ENCODE data around the gene TMPRSS9. TPM values are rescaled to one million over a fixed set of nuclear protein-coding genes. Genes with fewer than 3 reads are reported as not detected.
A peak's percentile ranks its signal among the peaks of the same experiment; 100 is the strongest.

Gene TMPRSS9
- total and polyA plus RNA-seq, 8 donors = 1.1 TPM; not detected in 7

- DNase-seq = peak; percentile 65 to 78
- TF ChIP-seq POLR2A (IDR thresholded peaks at IDR 0.05) = no peak
- TF ChIP-seq EP300 (IDR thresholded peaks at IDR 0.05) = no peak
- TF ChIP-seq, protein P1, sequence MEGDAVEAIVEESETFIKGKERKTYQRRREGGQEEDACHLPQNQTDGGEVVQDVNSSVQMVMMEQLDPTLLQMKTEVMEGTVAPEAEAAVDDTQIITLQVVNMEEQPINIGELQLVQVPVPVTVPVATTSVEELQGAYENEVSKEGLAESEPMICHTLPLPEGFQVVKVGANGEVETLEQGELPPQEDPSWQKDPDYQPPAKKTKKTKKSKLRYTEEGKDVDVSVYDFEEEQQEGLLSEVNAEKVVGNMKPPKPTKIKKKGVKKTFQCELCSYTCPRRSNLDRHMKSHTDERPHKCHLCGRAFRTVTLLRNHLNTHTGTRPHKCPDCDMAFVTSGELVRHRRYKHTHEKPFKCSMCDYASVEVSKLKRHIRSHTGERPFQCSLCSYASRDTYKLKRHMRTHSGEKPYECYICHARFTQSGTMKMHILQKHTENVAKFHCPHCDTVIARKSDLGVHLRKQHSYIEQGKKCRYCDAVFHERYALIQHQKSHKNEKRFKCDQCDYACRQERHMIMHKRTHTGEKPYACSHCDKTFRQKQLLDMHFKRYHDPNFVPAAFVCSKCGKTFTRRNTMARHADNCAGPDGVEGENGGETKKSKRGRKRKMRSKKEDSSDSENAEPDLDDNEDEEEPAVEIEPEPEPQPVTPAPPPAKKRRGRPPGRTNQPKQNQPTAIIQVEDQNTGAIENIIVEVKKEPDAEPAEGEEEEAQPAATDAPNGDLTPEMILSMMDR (IDR thresholded peaks at IDR 0.05) = peak in 1 of 7 experiments; percentile 4
- TF ChIP-seq POLR2AphosphoS5 (IDR thresholded peaks at IDR 0.05) = no peak
These were observed 115.1 kb downstream of the TMPRSS9 start for GRCh38 chr19:2475018-2475701.

More at GRCh38 chr19:2475018-2475701, 115.1 kb downstream of the TMPRSS9 start:
- Histone ChIP-seq H3K27ac (peak overlapping the region; percentile 91 to 95 (median 93)), H3K27me3 (no peaks in the 10 kb centered on the region), H3K4me3 (peak overlapping the region; percentile 75 to 99 (median 92)), H3K9me3 (no peaks in the 10 kb centered on the region), H3K4me1 (peaks cover 15 to 44% (median 43%) of the 10 kb centered on the region in 4 donors), H3K36me3 (peaks cover 0 to 15% (median 9%) of the 10 kb centered on the region in 4 donors)
- 0 to 1% (median 0%) methylated on average over 26 to 45 of the region's 45 CpGs for WGBS, 5 donors
- intact Hi-C loops (cut with DNase I; ENCODE audit: low total_unique reads) = loop anchor here (10.0 kb wide), 2 partner anchors 70 to 110 kb away; no protein-coding TSS in a partner anchor

Other genes starting within 250 kb of the TMPRSS9 start
- gene AP3D1, start 208.7 kb upstream of the TMPRSS9 start, total RNA-seq = 100 to 1,000 TPM in 4 of 5 donors, 10 to 100 TPM in 1; 49.0 to 340 (median 134) TPM
- 10 to 100 TPM; 53.8 to 59.6 (median 59.4) TPM for gene AP3D1, start 208.7 kb upstream of the TMPRSS9 start, polyA plus RNA-seq
- gene DOT1L, start 196.3 kb upstream of the TMPRSS9 start, total RNA-seq = 10 to 100 TPM; 10.5 to 71.8 (median 28.1) TPM
- gene DOT1L, start 196.3 kb upstream of the TMPRSS9 start, polyA plus RNA-seq = 1 to 10 TPM; 3.8 to 6.4 (median 5.0) TPM
- 100 to 1,000 TPM in 2 of 5 donors, 10 to 100 TPM in 3; 22.2 to 459 (median 96.9) TPM for gene PLEKHJ1, start 123.9 kb upstream of the TMPRSS9 start, total RNA-seq
- gene PLEKHJ1, start 123.9 kb upstream of the TMPRSS9 start, polyA plus RNA-seq = 100 to 1,000 TPM; 113 to 173 (median 132) TPM
- gene SF3A2, start 123.4 kb upstream of the TMPRSS9 start, total RNA-seq = 100 to 1,000 TPM in 1 of 5 donors, 10 to 100 TPM in 4; 25.8 to 214 (median 33.9) TPM
- gene SF3A2, start 123.4 kb upstream of the TMPRSS9 start, polyA plus RNA-seq = 10 to 100 TPM; 33.3 to 42.4 (median 40.2) TPM
- 1 to 10 TPM in 2 of 5 donors, under 1 TPM in 1, not detected in 2; 0.45 to 2.0 (median 1.1) TPM for gene AMH, start 110.9 kb upstream of the TMPRSS9 start, total RNA-seq
- gene AMH, start 110.9 kb upstream of the TMPRSS9 start, polyA plus RNA-seq = 1 to 10 TPM in 1 of 3 donors, under 1 TPM in 2; 0.50 to 1.5 (median 0.61) TPM
- under 1 TPM in 1 of 5 donors, not detected in 4; 0.58 TPM for gene JSRP1, start 103.8 kb upstream of the TMPRSS9 start, total RNA-seq
- gene JSRP1, start 103.8 kb upstream of the TMPRSS9 start, polyA plus RNA-seq = under 1 TPM in 2 of 3 donors, not detected in 1; 0.68 to 0.75 TPM
- gene PEAK3, start 78.1 kb upstream of the TMPRSS9 start, total RNA-seq = 1 to 10 TPM in 1 of 5 donors, under 1 TPM in 1, not detected in 3; 0.87 to 1.4 TPM
- gene PEAK3, start 78.1 kb upstream of the TMPRSS9 start, polyA plus RNA-seq = under 1 TPM in 2 of 3 donors, not detected in 1; 0.15 to 0.31 TPM
- gene LINGO3, start 52.1 kb upstream of the TMPRSS9 start, total RNA-seq = not detected
- gene LINGO3, start 52.1 kb upstream of the TMPRSS9 start, polyA plus RNA-seq = not detected
- gene LSM7, start 31.7 kb upstream of the TMPRSS9 start, total RNA-seq = 10 to 100 TPM in 4 of 5 donors, 1 to 10 TPM in 1; 9.8 to 93.1 (median 17.4) TPM
- 100 to 1,000 TPM; 196 to 332 (median 214) TPM for gene LSM7, start 31.7 kb upstream of the TMPRSS9 start, polyA plus RNA-seq
- 100 to 1,000 TPM in 2 of 5 donors, 10 to 100 TPM in 3; 69.3 to 450 (median 97.4) TPM for gene SPPL2B, start 31.6 kb upstream of the TMPRSS9 start, total RNA-seq
- gene SPPL2B, start 31.6 kb upstream of the TMPRSS9 start, polyA plus RNA-seq = 10 to 100 TPM; 13.6 to 31.4 (median 29.0) TPM
- 10 to 100 TPM in 4 of 5 donors, not detected in 1; 19.2 to 54.5 (median 27.6) TPM for gene TIMM13, start 67.3 kb downstream of the TMPRSS9 start, total RNA-seq
- gene TIMM13, start 67.3 kb downstream of the TMPRSS9 start, polyA plus RNA-seq = 100 to 1,000 TPM in 1 of 3 donors, 10 to 100 TPM in 2; 62.6 to 133 (median 97.8) TPM
- 10 to 100 TPM; 19.8 to 76.8 (median 29.0) TPM for gene LMNB2, start 96.7 kb downstream of the TMPRSS9 start, total RNA-seq
- gene LMNB2, start 96.7 kb downstream of the TMPRSS9 start, polyA plus RNA-seq = 10 to 100 TPM; 12.2 to 19.7 (median 13.6) TPM
- 100 to 1,000 TPM in 1 of 5 donors, 10 to 100 TPM in 4; 61.6 to 588 (median 91.0) TPM for gene GADD45B, start 115.9 kb downstream of the TMPRSS9 start, total RNA-seq
- gene GADD45B, start 115.9 kb downstream of the TMPRSS9 start, polyA plus RNA-seq = 10 to 100 TPM; 52.9 to 92.1 (median 53.8) TPM